Measurements from ENCODE around the gene GTF2F1.
A peak's percentile ranks its signal among the peaks of the same experiment; 100 is the strongest.

GTF2F1 gene

GRCh38 chr19:6393074-6393982 lies at the start of gene GTF2F1:
TSS of gene GTF2F1 (minus strand) at chr19:6393164. CDS start at chr19:6392995, 169 bp downstream.
- H3K4me3 ChIP-seq (ENCODE audit: low read depth, low read length): peak within 1 kb of the TSS; percentile 74
- TF ChIP-seq CTCF (IDR thresholded peaks at IDR 0.05; ENCODE audit: low read depth, low read length): peak; percentile 8
- in situ Hi-C loops (cut with HindIII; ENCODE audit: low sequenced_read_pairs): no loop called here
- DNase-seq (ENCODE audit: low read depth, low spot score): peak; percentile 97

GRCh38 chr19:6442087-6442688 lies 49.2 kb upstream of the GTF2F1 start:
- no peak overlapping the region for H3K4me3 ChIP-seq (ENCODE audit: low read depth, low read length)
- DNase-seq (ENCODE audit: low read depth, low spot score): no peak
- TF ChIP-seq CTCF (IDR thresholded peaks at IDR 0.05; ENCODE audit: low read depth, low read length): no peak
- in situ Hi-C loops (cut with HindIII; ENCODE audit: low sequenced_read_pairs): no loop called here

DNA sequence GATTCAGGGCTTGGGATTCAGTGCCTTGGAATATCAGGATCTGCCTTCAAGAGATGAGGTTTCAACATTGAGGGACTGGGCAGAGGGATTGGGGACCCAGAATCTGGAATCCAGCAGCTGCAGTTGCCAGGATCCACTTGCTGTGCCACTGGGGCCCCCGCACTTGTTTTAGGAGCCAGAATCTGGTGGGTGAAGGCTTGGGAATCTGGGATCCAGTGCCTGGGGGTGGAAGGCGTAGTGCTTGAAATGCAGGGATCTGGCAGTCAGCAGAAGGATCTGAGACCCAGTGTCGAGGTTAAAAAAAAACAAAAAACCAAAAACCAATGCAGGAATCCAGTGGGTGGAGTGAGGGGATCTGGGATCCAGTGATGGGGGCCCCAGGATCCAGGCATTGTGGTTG lies 47.9 kb upstream of the GTF2F1 start:
- no peak for TF ChIP-seq CTCF (IDR thresholded peaks at IDR 0.05; ENCODE audit: low read depth, low read length)
- no peak overlapping the region for H3K4me3 ChIP-seq (ENCODE audit: low read depth, low read length)
- in situ Hi-C loops (cut with HindIII; ENCODE audit: low sequenced_read_pairs): no loop called here
- DNase-seq (ENCODE audit: low read depth, low spot score): no peak

DNA sequence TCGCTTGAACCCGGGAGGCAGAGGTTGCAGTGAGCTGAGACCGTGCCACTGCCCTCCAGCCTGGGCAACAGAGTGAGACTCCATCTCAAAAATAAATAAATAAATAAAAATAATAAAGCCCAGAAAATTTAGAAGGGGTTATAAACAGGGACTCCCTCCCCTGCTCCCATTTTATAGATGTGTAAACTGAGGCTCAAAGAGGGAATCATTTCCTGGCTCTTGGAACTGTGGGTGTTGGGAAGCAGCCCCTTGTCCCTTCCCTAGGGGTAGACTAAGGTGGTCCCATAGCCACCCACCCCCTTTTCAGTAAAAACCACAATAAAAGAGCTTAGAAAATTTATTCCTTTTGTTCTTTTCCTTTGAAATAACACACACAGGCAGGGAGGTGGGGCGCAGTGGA lies 46.8 kb upstream of the GTF2F1 start:
- H3K4me3 ChIP-seq (ENCODE audit: low read depth, low read length): no peak overlapping the region
- TF ChIP-seq CTCF (IDR thresholded peaks at IDR 0.05; ENCODE audit: low read depth, low read length): no peak
- no peak for DNase-seq (ENCODE audit: low read depth, low spot score)
- in situ Hi-C loops (cut with HindIII; ENCODE audit: low sequenced_read_pairs): no loop called here

DNA sequence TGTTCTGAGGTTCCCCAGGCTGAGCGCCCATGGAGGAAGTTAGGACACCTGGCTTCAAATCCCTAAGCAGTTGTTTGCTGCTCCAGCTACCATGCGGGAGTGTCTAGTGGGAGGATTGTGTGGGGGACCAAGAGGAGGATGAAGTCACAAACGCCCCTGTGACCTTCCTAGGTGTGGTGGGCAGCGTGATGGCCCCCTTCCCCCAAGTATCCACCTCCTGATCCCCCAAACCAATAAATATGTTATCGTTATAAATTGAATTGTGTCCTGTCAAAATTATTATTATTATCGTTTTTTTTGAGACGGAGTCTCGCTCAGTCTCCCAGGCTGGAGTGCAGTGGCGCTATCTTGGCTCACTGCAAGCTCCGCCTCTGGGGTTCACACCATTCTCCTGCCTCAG lies 40.7 kb upstream of the GTF2F1 start, which contains the start of gene SLC25A41:
TSS of gene SLC25A41 (minus strand) at position 101 of the 400 bp plus-strand sequence. CDS start at position 31, 70 bp downstream.
- H3K4me3 ChIP-seq (ENCODE audit: low read depth, low read length): no peak within 1 kb of the TSS
- no peak for DNase-seq (ENCODE audit: low read depth, low spot score)
- in situ Hi-C loops (cut with HindIII; ENCODE audit: low sequenced_read_pairs): no loop called here
- no peak for TF ChIP-seq CTCF (IDR thresholded peaks at IDR 0.05; ENCODE audit: low read depth, low read length)

GRCh38 chr19:6433165-6433564 lies 40.2 kb upstream of the GTF2F1 start:
- H3K4me3 ChIP-seq (ENCODE audit: low read depth, low read length): no peak overlapping the region
- no peak for TF ChIP-seq CTCF (IDR thresholded peaks at IDR 0.05; ENCODE audit: low read depth, low read length)
- no peak for DNase-seq (ENCODE audit: low read depth, low spot score)
- in situ Hi-C loops (cut with HindIII; ENCODE audit: low sequenced_read_pairs): no loop called here
